IPS-18c (cell line): ENCODE measurements around the gene RBM44.
A peak's percentile ranks its signal among the peaks of the same experiment; 100 is the strongest.
"Not testable (repeated sequence)": the region's sequence is repeated elsewhere in the genome, so short reads cannot be mapped to it uniquely, and the experiment has no call there.

Experiments
- H3K4me3 ChIP-seq: 2 replicates; pipeline ENCODE4 v1.7.0; 2013; ENCODE audit warnings: low read depth, mild to moderate bottlenecking, low read length, moderate library complexity; ENCODE audit not compliant: insufficient read depth
- H3K9me3 ChIP-seq: one replicate; pipeline ENCODE4 v1.6.1; 2013; ENCODE audit warnings: mild to moderate bottlenecking, low read length, moderate library complexity; ENCODE audit not compliant: control insufficient read depth, insufficient read depth

The RBM44 gene

DNA sequence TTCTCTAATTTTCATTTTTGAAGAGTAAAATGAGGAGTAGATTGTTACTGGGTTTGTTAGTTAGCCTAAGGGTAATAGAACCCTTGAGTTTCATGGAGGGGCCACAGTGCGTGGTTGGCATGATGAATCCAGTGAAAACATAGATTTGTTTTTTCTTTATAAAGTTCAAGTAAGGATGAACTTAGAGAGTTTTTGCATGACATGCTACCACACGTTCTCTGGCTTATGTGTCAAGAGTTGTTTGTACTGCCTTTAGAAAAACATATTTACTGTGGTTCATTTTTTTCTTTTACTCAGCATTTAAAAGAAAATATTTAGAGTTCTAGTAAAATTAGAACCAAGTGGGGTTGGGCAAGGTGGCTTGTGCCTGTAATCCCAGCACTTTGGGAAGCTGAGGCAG lies 21.8 kb downstream of the RBM44 start:
- Histone ChIP-seq H3K4me3 (no peak overlapping the region), H3K9me3 (no peaks in the 10 kb centered on the region)

DNA sequence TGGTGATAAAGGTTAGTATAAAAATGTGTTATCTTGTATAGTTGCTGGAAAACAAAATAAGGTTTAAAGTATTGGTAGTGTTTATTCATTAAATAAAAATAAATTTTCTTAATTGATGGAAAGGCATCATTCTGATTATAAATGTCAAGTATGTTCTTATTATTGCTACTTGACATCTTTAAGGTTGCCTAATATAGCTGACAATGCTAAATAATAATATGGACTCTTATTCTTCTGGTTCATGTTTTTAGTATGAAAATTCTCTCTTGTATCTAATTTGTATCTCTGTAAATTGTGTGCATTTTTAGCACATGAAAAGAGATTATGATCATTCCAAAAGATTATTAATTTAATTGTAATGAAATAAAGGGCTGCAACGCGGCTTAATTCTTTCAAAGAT lies 25.0 kb downstream of the RBM44 start:
- H3K4me3 ChIP-seq, result no peak overlapping the region
- H3K9me3 ChIP-seq, result no peaks in the 10 kb centered on the region

DNA sequence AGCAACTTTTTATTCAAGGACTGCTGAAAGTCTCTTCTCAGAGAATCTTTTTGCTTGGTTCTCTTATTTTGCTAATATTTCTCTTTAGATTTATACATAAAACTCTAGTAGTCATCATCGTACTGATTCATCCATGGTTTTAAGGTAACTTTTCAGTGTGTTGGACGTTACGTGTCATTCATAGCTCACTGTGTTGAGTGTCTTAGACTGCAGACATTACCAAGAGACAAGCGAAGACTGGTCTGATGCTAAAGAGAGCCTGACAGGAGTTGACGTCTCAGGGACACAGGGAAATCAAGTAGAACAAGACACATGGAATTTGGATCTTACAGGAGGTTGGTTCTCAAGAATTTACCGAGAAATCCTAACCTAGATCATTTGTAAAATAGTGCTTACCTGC lies 25.5 kb downstream of the RBM44 start:
- H3K4me3 ChIP-seq, result no peak overlapping the region
- H3K9me3 ChIP-seq, result no peaks in the 10 kb centered on the region

DNA sequence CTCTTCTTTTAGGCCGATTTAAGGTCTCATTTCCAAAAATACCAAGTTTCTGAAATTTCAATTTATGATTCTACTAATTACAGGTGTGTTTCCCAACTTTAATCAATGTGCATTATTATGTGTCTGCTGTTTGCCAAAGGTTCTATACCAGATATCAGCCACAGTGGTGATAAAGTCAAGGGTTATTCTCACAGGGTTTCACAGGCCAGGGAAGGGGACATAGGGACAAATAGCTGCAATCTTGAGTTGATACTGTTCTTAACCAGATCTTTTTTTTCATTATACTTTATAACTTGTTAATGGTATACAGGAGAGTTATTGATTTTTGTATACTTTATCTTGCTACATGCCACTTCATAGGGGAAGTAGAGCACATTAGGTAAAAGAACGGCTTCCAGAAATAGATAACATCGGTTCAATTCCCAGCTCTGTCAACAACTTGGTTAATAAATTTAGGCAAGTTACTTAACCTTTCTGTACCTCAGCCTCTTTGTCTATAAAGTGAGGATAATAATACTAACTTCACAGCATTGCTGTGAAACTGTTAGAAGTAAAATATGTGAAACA lies 28.9 kb downstream of the RBM44 start:
- Histone ChIP-seq H3K9me3 (no peaks in the 10 kb centered on the region), H3K4me3 (no peak overlapping the region)

DNA sequence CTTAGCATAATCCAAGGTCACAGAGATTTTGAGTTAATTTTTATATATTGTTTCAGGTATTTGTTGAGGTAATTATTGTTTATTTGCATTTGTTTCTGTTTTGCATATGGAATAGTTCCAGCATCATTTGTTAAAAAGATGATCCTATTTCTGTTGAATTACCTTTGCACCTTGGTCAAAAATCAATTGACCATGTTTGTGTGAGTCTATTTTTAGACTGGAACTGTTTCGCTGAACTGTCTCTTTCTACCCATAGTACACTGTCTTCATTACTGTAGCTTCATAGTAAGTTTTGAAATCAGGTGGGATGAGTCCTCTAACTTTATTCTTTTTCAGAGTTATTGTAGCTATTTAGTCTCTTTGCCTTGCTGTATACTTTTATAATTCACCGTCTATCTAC lies 31.9 kb downstream of the RBM44 start:
- H3K9me3 ChIP-seq, result no peaks in the 10 kb centered on the region
- no peak overlapping the region for H3K4me3 ChIP-seq

DNA sequence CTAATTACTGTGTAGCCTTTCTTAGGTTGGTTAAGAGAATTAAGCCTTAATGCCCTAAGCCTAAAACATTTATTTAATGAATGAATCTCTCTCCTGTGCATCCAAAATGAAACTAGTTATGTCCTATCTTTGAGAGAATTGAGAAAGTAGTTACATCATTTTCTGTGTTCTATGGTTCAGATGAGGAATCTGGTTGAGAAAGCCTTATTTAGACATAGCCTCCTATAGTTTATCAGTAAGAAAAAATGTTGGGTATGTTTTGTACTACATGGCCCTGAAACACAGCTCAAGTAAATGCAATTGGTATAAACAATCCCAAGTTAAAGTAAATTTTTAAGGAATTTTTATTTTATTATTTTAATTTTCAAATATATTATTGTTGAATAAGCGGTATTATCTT lies 35.0 kb downstream of the RBM44 start:
- Histone ChIP-seq H3K9me3 (no peaks in the 10 kb centered on the region), H3K4me3 (no peak overlapping the region)

DNA sequence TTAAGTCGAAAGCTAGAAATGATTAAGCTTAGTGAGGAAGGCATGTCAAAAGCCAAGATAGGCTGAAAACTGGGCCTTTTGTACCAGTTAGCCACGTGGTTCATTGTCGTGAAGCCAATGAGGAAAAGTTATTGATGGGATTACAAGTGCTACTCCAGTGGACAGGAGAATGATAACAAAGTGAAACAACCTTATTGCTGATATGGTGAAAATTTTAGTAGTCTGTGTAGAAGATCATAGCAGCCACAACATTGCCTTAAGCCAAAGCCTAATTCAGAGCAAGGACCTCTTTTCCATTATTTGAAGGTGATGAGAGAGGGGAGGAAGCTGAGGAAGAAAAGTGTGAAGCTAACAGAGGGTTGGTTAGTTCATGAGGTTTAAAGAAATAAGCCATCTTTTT lies 36.8 kb downstream of the RBM44 start:
- Histone ChIP-seq H3K4me3 (no peak overlapping the region), H3K9me3 (no peaks in the 10 kb centered on the region)

DNA sequence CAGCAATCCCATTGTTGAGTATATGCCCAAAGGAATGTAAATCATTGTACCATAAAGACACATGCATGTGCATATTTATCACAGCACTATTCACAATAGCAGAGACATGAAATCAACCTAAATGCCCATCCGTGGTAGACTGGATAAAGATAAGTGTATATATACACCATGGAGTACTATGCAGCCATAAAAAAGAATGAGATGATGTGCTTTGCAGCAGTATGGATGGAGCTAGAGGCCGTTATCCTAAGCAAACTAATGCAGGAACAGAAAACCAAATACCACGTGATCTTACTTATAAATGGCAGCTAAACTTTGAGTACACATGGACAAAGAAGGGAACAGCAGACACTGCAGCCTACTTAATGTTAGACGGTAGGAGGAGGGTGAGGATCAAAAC lies 42.5 kb downstream of the RBM44 start:
- no peaks in the 10 kb centered on the region for H3K9me3 ChIP-seq
- H3K4me3 ChIP-seq, result no peak overlapping the region

DNA sequence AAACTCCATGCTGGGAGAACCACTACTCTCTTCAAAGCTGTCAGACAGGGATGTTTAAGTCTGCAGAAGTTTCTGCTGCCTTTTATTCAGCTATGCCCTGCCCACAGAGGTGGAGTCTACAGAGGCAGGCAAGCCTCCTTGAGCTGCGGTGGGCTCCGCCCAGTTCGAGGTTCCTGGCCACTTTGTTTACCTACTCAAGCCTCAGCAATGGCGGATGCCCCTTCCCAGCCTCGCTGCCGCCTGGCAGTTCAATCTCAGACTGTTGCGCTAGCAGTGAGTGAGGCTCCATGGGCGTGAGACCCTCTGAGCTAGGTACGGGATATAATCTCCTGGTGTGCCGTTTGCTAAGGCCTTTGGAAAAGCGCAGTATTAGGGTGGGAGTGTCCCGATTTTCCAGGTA lies 50.4 kb downstream of the RBM44 start:
- H3K9me3 ChIP-seq, H3K4me3 ChIP-seq: not testable (repeated sequence)

DNA sequence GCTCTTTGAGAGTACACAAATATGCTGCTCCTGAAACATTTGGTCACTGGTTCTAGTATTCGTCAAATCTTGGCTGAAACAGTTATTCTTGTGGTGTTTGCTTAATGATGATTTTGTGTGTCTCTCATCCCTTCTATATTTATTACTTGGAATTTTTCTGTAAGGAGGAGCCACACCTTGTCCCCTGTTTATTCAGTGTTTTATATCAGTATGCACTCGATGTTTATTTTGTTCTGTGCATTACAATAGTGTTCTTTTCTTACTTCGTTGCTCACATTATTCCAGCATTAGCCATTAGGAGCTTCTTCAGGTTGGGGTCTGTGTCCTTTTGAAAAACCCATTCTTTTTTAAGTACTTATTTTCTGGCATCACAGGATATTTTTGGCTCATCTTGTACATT lies 55.7 kb downstream of the RBM44 start:
- Histone ChIP-seq H3K9me3 (peaks cover 1% of the 10 kb centered on the region), H3K4me3 (no peak overlapping the region)

DNA sequence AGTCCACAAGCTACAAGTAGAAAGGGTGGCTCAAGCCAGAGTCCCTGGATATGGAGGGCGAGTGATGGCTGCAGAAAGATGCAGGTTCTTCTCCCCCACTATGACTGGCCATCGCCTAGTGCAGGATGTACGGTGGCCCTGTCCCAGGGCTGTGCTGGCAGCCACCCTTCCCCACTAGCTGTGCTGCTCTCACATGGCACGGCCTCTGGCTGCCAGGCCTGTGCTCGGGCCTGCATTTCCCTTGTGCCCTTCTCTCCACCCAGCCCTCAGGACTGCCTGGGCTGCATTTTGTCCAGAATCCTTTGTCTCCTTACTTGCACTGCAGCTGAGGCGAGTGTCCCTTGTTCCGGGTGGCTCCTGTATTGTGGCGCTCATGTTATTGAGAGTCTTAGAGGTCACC lies 59.2 kb downstream of the RBM44 start:
- Histone ChIP-seq H3K9me3 (no peaks in the 10 kb centered on the region), H3K4me3 (no peak overlapping the region)

DNA sequence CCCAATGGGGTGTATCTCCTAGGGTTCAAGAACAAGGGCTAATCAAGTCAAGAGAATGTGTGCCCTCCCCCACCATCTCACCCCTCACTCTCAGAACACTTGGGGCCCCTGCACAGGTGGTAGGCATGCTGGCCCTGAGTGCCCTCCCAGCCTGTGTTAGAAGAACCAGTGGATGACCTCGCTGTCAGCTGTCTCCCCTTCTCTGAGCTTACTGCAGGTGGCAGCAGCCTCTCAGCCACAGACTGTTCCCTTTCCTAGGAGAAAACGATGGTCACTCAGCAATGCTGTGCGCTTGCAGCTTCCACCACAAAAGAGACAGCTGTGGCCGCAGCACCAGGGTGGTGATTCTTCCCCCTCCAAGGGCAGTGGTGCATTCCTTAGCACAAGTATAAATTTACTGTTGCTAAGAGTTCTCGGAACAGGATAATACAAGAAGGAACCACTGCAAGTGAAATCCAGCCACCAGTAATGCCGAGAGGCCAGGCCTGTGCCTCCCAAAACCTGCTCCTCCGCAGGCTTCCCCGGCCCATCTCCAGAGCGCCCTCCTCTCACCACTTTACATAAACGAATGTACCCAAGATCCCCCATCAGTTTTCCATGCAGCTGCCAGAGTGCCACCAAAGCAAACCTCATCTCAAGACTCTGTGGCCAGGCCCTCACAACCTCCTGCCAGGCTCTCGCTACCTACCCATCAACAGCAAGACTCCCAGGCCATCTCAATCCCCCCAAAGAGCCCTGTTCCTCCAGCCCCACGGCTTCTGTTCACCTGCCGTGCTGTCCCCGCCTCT lies 59.9 kb downstream of the RBM44 start:
- H3K9me3 ChIP-seq, result no peaks in the 10 kb centered on the region
- H3K4me3 ChIP-seq, result peak overlapping the region; percentile 28; the same call in 1 of the 2 replicates

DNA sequence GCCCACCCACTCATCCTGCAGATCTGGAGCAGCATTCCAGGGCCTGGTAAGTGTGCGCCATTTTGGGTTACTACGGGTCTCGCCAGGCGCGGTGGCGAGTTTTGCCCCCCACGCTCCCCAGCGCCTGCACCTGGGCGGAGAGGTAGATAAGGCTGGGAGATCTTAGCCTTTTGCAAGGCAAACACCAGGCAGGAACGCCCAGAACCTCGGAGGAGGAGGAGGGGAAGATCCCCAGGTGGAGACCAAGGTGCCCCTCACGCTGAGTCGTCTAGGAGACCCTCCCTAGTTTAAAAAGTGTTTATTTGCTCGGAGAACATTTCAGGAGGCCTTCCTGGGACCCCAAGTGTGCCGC lies 60.5 kb downstream of the RBM44 start:
- peak overlapping the region; percentile 28; the same call in 1 of the 2 replicates for H3K4me3 ChIP-seq
- H3K9me3 ChIP-seq, result no peaks in the 10 kb centered on the region

DNA sequence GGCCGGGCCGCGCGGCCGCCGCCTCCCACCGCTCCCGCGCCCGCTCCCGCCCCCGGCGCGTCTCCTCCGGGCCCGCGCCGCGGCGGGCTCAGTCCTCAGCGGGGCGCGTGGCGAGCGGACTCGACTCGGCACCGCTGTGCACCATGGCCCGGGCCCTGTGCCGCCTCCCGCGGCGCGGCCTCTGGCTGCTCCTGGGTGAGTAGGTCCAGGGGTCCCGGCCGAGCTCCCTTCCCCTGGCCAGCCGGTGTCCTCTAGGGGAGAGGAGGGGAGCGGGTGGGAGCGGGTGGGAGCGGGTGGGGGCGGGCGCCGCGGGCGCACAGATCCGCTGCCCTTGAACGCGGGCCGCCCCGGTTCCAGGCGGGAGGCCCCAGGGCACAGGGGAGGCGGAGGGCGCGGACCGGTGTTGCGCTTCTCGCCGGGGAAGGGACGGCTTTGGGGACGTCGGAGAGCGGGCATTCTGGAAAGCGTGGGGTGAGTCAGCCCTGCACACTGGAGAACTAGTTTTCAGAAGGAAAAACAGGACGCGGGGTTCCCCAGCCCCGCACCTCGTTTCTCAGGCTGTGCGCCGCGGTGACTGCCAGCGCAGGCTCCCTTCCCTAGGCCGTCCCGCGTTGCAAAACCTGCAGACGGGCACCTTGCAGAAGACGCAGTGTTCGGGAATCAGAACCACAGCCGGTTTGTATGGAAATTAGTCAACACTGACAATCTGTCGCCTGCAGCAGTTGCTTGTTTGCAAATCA lies 61.1 kb downstream of the RBM44 start, which contains the start of gene RAMP1:
RAMP1 (plus strand) TSS at position 91 of the 740 bp plus-strand sequence; CDS start at position 144, 53 bp downstream.
- H3K4me3 ChIP-seq, result peak within 1 kb of the TSS; percentile 40
- no peaks in the 10 kb centered on the region for H3K9me3 ChIP-seq

DNA sequence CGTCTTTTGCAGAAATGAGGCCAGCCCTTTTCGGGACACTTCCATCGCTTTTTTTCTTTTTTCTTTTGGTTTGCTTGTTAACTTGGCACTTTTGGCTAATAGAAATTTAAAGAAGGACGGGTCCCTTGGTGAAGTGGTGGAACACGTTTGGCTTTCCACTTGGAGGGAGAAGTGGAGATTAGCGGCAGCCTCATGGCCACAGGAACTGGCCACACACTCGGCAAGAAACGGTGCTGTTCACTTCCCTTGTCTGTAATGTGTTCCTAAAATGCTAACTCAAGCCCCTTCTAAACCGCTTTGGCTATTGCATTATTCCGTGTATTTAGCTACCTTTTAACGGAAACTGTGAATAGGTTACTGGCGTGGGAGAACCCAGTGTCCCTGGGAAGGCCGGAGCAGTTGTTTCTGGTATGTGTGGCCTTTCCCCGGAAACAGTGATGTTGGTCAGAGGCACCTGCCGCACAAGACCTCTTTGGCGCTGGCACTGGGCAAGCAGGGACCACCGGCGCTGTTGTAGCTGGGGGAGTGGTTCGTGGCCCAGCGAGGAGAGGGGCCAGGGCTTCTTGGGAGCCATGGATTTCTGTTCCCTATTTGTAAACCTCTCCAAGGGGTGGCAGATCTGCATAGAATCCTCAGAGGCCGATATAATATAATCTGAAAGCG lies 61.8 kb downstream of the RBM44 start:
- Histone ChIP-seq H3K4me3 (peak overlapping the region; percentile 40; the same call in 1 of the 2 replicates), H3K9me3 (no peaks in the 10 kb centered on the region)

DNA sequence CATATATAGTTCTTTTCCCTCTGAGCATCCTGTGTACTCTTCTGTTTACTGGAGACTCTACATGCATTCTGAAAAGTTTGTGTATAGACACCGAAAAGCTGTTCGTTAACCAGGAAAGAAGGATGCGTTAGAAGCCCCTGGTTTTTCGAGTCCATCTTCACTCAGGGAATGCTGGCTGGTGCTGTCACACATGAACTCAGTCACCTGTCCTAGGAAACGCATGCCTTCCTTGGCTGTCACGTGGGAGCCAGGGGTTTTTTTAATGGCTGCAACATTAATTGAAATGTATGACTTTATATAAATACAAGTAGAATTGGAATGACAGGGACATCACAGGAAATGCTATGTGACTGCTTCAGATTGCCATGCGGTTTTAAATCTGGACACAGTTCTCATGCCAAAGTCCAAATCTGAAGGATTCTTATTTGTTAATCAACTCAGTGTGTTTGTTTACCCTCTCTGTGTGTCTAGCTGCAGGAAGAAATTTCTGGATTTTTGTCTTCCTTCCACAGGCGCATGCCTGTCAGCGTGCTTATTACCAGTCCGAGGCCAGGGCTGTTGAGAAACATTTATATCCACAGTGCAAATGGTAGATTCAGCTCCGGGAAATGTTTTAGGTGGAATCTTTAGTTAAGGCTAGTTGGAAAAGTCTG lies 63.4 kb downstream of the RBM44 start:
- H3K4me3 ChIP-seq, result no peak overlapping the region
- H3K9me3 ChIP-seq, result no peaks in the 10 kb centered on the region

DNA sequence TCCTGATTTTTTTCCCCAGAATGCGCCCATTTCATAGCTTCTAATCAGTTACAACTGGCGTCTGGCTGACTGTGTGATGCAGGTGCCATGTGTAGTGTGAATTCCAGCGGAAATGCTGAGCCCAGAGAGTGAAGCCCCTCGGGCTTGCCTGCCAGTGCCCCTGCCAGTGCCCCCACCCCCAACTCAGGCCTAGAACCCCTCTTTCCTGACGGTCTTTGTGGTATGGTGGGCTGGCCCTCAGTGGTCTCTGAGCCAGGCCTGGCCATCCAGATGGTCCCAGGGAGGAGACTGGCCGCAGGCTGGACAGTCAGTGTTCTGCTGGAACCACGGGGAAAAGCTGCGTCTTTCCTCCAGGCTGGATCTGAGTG lies 63.9 kb downstream of the RBM44 start:
- H3K9me3 ChIP-seq, result no peaks in the 10 kb centered on the region
- no peak overlapping the region for H3K4me3 ChIP-seq
